HG03565 (cell line): Measurements from ENCODE around the gene AREL1.

Experiments used
- ATAC-seq: cut with Tn5 transposase; IDR thresholded peaks from one replicate; pipeline ENCODE4 v1.9.1; 2021; ENCODE audit warnings: mild to moderate bottlenecking, moderate library complexity; ENCODE audit not compliant: unreplicated experiment

AREL1 gene

DNA sequence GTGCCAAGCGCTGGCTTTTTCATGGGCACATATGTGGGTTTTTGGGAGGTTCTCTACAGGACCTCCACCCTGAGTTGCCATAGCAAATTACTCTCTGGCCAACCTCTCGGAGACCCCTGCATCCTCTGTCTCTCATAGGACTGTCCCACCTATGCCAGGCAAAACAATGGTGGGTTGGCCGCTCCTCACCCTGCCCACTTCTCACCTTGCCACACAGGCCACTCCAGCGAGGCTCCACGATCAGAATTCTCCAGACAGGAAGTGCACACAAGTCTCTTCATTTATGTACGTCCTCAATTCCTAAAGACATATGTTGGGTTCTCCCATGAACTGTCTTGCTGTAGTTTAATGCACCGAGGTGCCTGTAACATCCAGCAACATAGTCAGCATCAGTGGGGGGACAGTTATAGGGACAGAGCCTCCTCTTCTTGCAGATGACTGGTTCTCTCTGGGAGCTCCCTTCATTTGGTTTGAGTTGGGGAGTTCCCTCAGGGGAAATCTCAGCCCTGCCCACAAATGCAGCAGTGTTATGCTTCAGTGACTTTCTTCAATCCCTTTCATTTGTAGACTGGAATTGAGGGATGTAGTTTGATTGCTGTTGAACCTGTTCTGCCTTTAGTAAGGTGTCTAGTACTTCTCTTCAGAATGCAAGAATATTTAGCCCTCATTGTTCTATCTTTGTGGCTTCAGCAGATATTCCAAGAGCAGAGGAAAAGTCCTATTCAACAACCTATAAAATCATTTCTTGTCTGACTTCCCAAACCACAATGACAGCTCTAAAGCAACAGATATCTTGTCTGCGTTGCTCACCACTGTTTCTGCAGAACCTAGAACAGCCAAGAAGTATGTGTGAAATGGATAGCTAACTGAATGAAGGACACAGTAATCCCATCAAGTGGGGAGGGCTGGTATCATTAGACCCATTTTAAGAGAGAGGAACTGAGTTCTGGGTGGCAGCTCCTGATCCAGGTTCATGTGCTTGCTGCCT lies 98.1 kb downstream of the AREL1 start:
- ATAC-seq: no peak

- no peak for ATAC-seq
Measured at GRCh38 chr14:74613211-74613914, 99.5 kb downstream of the AREL1 start.

- ATAC-seq: peak; percentile 54
Measured at GRCh38 chr14:74612350-74613021, 100.4 kb downstream of the AREL1 start.

- no peak for ATAC-seq
Measured at GRCh38 chr14:74611650-74612349, 101.1 kb downstream of the AREL1 start, which contains the start of gene LTBP2. Gene LTBP2 (minus strand): TSS chr14:74612237. CDS start chr14:74611944, 293 bp downstream.
